Stimulated activated CD8-positive, alpha-beta memory T cell treated with anti-CD3 and anti-CD28 coated beads, Interleukin-15, amount 100 ng/mL, for 1 hour (primary cell): ENCODE data around the gene L3MBTL4.
"Not testable (repeated sequence)": the region's sequence is repeated elsewhere in the genome, so short reads cannot be mapped to it uniquely, and the experiment has no call there.

ENCODE experiments used
- DNase-seq: peaks from one replicate; pipeline ENCODE4 v3.0.0-alpha.2; 2020; ENCODE audit warnings: low read depth

L3MBTL4 gene

DNA sequence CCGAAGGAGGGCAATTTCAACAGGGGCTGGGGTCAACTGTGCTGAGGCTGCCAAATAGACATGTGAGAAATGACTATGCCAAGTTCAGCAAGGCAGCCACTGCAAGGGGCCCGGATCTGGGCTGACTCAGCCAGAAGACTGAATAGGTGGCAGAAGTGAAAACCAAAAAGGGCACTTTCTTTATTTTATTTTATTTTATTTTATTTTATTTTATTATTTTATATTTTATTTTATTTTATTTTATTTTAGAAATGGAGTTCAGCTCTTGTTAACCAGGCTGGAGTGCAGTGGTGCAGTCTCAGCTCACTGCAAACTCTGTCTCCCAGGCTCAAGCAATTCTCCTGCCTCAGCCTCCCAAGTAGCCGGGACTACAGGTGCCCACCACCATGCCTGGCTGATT is 228.9 kb downstream of the L3MBTL4 start:
- DNase-seq: not testable (repeated sequence)

DNA sequence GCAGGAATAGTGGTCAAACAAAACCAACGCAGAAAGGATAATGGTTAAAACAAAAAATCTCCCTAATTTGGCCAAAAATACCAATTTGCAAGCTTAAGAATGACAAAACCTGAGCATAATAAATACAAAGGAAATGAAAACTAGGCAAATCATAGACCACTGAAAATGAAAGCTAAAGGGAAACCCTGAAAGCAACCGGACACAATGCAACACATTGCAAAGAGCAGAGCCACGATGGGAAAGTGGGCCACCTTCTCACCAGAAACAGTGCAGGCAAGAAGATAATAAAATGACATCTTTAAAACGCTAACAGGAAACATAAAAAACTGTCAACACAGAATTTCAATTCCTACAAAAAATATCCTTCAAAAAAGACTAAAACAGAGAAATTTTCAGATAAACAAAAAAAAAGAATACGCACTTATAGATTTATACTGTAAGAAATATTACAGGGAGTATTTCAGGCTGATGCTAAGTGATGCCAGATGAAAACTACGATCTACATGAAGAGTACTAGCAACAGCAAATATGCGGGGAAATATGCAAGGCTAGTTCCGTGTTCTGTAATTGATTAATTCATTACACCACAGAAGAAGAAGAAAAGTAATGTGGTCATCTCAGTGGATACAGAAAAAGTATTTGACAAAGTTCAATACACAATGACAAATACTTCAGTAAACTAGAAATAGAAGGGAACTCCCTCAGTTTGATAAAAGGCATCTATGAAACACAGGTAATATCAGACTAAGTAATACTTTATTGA is 239.5 kb downstream of the L3MBTL4 start:
- DNase-seq: no peak

DNA sequence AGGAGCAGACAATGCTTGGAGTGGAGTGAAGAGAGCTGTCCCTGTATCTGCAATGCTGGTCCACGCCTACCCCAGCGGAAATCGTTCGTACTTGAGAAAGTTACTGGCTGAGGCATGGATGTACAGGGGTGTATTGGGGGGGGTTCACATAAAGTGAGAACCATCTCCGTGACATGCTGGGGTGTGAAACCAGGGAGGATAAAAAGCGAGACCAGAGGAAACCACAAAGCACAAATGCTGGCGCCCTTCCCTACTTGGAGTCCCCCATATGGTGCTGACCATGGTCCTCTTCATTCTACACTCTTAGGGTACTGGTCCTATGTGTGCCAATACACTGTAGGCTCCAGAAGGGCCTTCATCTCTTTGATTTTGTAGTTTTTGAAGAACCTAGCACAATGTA is 244.1 kb downstream of the L3MBTL4 start:
- DNase-seq: no peak

GRCh38 chr18:6161549-6161948 is 253.2 kb downstream of the L3MBTL4 start:
- no peak for DNase-seq

DNA sequence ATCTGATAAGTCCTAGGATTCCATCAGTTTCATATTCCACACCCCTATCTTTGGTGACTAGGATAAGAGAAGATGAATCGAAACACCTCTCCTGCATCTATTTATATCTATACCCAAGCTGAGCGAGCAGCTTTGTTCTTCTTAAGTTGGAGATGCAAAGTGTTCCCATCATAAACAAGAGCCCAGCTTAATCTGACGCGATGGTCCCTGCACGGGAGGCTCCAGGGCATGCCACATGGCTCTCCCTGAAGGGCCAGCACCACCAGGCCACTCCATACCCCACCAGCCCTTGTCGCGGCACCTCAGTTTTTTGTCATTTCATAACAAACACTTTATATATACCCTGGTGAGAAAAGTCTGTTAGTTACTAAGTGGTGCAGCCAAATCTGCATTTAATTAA is 255.3 kb downstream of the L3MBTL4 start:
- DNase-seq: no peak

DNA sequence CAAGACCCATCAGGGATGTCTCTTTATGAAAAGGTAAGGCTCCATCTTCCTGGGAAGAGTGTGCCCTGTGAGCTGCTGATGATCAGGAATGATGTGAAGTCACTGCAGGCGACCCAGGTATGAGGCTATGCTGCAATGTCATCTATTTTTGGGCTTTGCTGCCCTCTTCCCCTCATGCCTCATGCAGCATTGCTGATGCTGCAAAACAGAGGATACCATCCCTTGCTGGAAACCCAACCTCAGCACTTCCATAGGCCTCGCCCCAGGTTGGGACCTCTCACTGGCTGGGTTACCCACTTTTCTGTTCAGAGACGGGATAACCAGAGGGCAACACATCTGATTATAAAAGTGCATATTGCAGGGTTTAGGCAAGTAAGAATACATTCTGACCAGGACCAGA is 255.8 kb downstream of the L3MBTL4 start:
- no peak for DNase-seq

DNA sequence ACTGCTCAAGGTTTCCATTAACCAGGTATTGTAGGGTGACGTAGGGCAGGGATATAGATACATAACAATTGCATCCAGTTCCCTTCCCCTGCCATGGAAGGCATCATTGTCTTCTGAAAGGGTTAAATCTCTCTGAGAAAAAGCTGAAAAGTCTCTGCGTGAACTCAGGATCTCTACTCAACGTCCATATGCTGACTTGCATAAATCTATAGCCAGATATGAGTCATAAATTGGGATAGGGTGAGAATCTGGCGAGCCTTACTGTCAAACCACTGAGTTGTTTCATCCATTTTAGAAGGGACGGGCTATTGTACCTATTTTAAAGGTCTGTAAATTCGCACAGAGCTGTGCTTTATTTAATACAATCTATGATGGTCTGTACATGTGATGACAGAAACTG is 258.3 kb downstream of the L3MBTL4 start:
- DNase-seq: no peak

- no peak for DNase-seq
These were observed 259.0 kb downstream of the L3MBTL4 start for GRCh38 chr18:6155707-6156106.

DNA sequence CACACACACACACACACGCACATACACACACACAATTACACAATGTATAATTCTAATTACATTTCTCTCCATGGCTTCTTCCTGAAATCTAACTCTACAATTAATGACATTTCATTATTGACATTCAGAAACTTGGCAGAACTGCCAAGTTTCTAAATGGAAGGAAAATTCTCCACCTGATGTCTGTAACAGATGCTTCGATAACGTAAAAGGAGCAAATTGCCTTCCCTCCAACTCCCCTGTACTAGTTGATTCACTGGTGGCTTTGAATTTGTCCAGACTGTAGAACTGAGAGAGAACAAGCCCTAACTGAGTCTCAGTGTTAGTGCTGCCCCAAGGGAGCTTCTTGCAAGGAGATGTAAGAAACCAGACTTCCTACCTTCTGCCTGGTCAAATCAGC is 264.3 kb downstream of the L3MBTL4 start:
- no peak for DNase-seq

DNA sequence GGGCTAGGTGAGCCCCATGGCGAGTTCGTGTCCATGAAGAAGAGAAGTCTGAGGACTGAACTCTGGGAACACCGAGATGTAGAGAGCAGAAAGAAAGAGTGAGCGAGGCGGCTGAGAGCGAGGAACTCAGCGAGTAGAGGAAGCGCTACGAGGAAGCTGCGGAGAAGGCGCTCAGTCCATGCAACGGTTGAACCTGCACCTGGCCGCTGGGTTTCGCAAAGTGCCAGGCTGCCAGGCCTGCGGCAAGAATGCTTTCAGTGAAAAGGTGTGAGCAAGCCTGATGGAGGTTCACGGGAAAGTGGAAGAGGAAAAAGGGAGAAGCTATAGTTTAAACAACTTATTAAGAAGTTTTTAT is 268.4 kb downstream of the L3MBTL4 start:
- DNase-seq: no peak

DNA sequence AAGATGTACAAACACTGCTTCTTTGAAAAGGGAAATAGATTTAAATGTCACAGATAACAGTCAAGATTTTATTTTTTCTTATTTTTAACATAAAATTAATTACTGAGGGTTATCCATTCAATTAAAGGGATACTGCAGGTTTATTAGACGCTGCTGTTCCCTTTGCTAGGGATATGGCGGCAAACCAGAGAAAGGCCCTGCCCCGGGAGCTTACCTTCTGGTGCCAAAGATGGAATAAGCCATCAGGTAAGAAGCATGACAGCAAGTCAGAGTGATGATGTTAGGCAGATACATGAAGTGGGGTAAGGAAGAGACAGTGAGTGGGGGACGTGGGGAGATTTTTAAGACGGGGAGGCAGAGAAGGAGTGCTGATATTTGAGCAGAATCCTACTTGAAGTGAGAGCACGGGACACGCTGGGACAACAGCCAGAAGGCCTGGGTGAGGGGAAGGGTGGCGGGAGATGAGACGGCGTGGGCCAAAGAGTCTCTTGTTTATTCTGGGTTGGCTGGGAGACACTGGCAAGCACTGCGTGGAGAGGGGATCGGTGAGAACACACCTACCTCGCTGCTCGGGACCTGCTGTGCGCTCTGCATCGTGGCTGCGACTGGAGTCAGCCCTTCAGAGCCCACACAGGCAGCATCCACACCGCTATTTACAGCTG is 268.9 kb downstream of the L3MBTL4 start:
- no peak for DNase-seq

DNA sequence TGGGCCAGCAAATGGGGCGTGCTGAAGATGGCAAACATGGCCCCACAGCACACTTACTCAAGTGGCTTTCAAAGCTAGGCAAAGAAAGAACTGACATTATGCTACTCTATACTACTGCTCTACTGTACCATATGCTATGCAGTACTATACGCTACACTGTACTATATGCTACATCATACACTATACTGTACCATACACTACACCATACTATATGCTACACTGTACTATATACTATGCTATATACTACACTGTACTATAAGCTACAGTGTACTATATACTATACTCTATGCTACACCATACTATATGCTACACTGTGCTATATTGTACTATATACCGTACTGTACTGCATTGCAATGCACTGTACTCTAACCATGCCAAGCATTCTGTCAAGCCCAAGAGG is 275.7 kb downstream of the L3MBTL4 start:
- DNase-seq: no peak

- DNase-seq: not testable (repeated sequence)
These were observed 278.8 kb downstream of the L3MBTL4 start for GRCh38 chr18:6135901-6136300.

- not testable (repeated sequence) for DNase-seq
These were observed 279.7 kb downstream of the L3MBTL4 start for GRCh38 chr18:6135029-6135428.

DNA sequence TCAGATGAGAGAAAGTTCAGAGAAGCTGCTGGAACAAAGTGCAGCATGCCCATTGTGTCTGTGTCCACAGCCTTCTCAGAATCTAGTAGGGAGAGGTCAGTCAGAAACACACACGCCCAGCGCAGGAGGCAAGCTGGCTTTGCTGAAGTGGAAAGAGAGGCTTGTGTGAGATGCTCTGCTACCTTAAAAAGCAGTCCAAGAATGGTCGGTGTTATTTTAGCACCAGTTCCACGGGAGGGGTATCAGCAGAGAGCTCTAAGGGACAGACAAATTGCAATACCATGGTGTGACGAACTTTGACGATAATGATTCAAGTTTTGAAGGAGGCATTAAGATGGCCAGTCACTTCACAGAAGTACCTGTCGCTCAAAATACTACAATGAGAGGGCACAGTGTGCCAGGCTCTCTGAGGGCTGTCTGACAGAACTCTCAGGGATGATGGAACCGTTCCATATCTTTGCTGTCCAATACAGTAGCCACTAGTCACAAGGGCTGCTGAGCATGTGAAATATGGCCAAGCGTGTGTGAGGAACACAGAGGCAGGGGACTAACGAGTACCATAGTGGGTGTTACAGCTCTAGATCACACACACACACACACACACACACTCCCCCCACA is 281.9 kb downstream of the L3MBTL4 start:
- no peak for DNase-seq

DNA sequence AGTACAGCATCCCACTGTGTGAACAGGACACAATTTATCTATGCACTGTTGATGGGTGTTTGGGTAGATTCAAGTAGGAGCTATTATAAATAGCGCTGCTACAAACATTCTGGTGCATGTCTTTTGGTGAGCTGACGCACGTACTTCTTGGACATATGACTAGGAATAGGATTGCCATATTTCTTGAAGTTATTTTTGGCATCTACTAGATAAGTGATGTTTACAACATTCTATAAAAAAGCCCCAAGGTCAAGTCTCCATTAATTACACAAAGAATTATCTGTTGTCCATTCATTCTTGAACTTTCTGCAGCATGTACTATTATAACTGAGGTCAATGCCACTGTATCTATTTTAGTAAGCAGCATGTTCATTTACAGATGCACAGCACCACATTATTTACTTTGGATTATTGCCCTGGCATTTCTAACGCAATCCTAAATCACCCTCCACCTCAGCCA is 293.9 kb downstream of the L3MBTL4 start:
- no peak for DNase-seq

DNA sequence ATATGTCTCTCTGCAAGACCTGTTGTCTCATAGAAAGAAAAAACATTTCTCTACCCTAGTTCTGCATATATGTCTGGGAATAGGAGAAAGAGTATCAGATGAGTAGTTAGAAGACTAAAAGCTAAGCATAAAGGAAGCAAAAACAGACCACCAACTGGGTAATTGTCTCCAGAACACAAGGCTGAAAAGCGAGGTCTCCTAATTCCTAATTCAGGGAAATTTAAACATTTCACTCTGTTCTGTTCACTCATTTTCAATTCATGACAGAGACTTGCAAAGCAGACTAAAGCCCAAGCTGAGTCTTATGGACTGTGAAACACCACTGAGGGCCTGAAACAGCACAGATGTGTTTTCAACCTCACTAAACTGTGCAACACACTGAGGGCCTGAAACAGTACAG is 294.9 kb downstream of the L3MBTL4 start:
- no peak for DNase-seq

- no peak for DNase-seq
These were observed 296.6 kb downstream of the L3MBTL4 start for GRCh38 chr18:6118080-6118479.

DNA sequence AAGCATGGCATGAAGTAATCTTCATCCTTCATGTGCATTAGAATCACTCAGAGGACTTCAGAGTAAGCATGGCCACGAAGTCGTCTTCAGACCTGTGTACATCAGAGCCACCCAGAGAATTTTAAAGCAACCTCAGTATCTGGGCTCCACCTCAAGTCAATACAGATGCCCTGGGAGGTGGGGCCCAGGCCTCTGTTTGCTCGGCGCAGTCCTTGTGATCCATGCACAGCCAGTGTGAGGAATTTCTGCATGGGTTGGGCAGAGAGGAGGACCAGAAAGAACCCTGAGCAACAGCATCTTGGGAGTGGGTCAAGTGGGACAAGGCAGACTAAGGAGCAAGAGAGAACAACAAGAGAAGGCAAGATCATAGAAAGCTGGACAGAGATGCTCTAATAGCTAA is 299.0 kb downstream of the L3MBTL4 start:
- no peak for DNase-seq

GRCh38 chr18:6113650-6114049 is 301.1 kb downstream of the L3MBTL4 start:
- DNase-seq: no peak

- no peak for DNase-seq
These were observed 303.0 kb downstream of the L3MBTL4 start for GRCh38 chr18:6111726-6112125.

DNA sequence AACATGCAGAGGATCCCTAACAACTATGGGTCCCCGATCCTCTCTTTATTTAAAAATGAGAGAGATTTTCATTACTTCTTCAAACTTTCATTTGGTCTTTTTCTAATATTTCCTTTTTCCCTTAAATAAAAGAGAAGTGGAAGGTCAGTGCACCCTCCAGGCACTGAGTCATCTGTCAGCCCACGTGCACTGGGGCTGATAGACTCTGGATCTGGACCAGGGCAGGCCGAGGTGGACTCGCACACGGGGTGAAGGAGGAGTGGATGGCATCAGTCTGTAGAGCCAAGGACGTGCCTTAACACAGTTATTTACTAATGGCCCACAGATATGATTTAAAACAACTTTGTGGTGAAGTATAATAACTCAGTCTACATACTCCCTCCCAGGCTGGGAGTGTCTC is 305.0 kb downstream of the L3MBTL4 start:
- DNase-seq: no peak

- no peak for DNase-seq
These were observed 306.9 kb downstream of the L3MBTL4 start for GRCh38 chr18:6107794-6108193.
